ENCODE measurements around the gene TP53BP1. TPM values are rescaled to one million over a fixed set of nuclear protein-coding genes. Genes with fewer than 3 reads are reported as not detected.

Gene TP53BP1
- total and polyA plus RNA-seq, 4 donors: 2.7 to 12.0 (median 7.3) TPM

- no peak overlapping the region for H3K27ac ChIP-seq (ENCODE audit: low read depth in 1 of 2, low read length in 2 of 2)
Observed at GRCh38 chr15:43538091-43538490, 45.1 kb upstream of the TP53BP1 start.

GRCh38 chr15:43534897-43535296, 41.9 kb upstream of the TP53BP1 start:
- Histone ChIP-seq H3K36me3 (ENCODE audit: control insufficient read depth in 4 of 4, insufficient read depth in 3 of 4, low read depth in 1 of 4, low read length in 3 of 4) (no peaks in the 10 kb centered on the region), H3K4me3 (ENCODE audit: low read depth in 1 of 3, low read length in 3 of 3) (no peak overlapping the region), H3K27me3 (ENCODE audit: control insufficient read depth in 4 of 4, insufficient read depth in 4 of 4, low read length in 3 of 4) (no peaks in the 10 kb centered on the region), H3K27ac (ENCODE audit: low read depth in 1 of 2, low read length in 2 of 2) (no peak overlapping the region), H3K4me1 (ENCODE audit: control insufficient read depth in 4 of 4, insufficient read depth in 4 of 4, low read length in 3 of 4) (no peaks in the 10 kb centered on the region), H3K9me3 (ENCODE audit: control insufficient read depth in 4 of 4, low read length in 3 of 4) (no peaks in the 10 kb centered on the region), H3K9ac (ENCODE audit: low read depth in 1 of 2, low read length in 2 of 2) (no peak overlapping the region)
- WGBS: 90% methylated on average over 3 of the region's 3 CpGs
- no peak for DNase-seq (ENCODE audit: low spot score)
- TF ChIP-seq CTCF (IDR thresholded peaks at IDR 0.05; ENCODE audit: low read depth, low read length, missing input control) (no peak), RAD21 (IDR thresholded peaks at IDR 0.05) (no peak), HNF4G (IDR thresholded peaks at IDR 0.05) (no peak), MAX (IDR thresholded peaks at IDR 0.05) (no peak), YY1 (IDR thresholded peaks at IDR 0.05) (no peak), REST (IDR thresholded peaks at IDR 0.05) (no peak)

More at GRCh38 chr15:43538091-43538490, 45.1 kb upstream of the TP53BP1 start:
- H3K9ac ChIP-seq (ENCODE audit: low read depth in 1 of 2, low read length in 2 of 2): no peak overlapping the region
- H3K9me3 ChIP-seq (ENCODE audit: control insufficient read depth in 4 of 4, low read length in 3 of 4): no peaks in the 10 kb centered on the region
- H3K4me3 ChIP-seq (ENCODE audit: low read depth in 1 of 3, low read length in 3 of 3): no peak overlapping the region
- WGBS: 90% methylated on average over 2 of the region's 2 CpGs
- TF ChIP-seq REST (IDR thresholded peaks at IDR 0.05) (no peak), MAX (IDR thresholded peaks at IDR 0.05) (no peak), GABPA (IDR thresholded peaks at IDR 0.05 in 1 of 2, conservative IDR thresholded peaks at IDR 0.05 in 1 of 2) (no peak), TAF1 (conservative IDR thresholded peaks at IDR 0.05) (no peak), RAD21 (IDR thresholded peaks at IDR 0.05) (no peak), NR2F2 (IDR thresholded peaks at IDR 0.05) (no peak), FOXA2 (IDR thresholded peaks at IDR 0.05) (no peak), FOXA1 (IDR thresholded peaks at IDR 0.05) (no peak), ZBTB33 (IDR thresholded peaks at IDR 0.05) (no peak), JUND (IDR thresholded peaks at IDR 0.05) (no peak)
- H3K36me3 ChIP-seq (ENCODE audit: control insufficient read depth in 4 of 4, insufficient read depth in 3 of 4, low read depth in 1 of 4, low read length in 3 of 4): no peaks in the 10 kb centered on the region
- no peak for DNase-seq (ENCODE audit: low spot score)
- no peaks in the 10 kb centered on the region for H3K4me1 ChIP-seq (ENCODE audit: control insufficient read depth in 4 of 4, insufficient read depth in 4 of 4, low read length in 3 of 4)
- H3K27me3 ChIP-seq (ENCODE audit: control insufficient read depth in 4 of 4, insufficient read depth in 4 of 4, low read length in 3 of 4): no peaks in the 10 kb centered on the region
